Sigmoid colon (tissue), 4 donors: ENCODE measurements around the gene THSD7A.

Experiments
- EP300 ChIP-seq, 4 donors: sonication (generic); formaldehyde crosslinking; IDR thresholded peaks; one replicate each; pipeline ENCODE4 v1.6.1; 2017; ENCODE audit warnings: antibody characterized with exemption in 4 of 4
- POLR2A ChIP-seq, 2 donors: fragments of 450-650 bp; IDR thresholded peaks; one replicate each; pipeline ENCODE4 v1.6.1; 2016; ENCODE audit warnings: antibody characterized with exemption in 2 of 2, mild to moderate bottlenecking in 2 of 2, moderate library complexity in 2 of 2
- TF ChIP-seq, protein P1 (sequence below), 4 experiments: fragments of 450-650 bp in 3 of 4; fragments of 200-600 bp in 1 of 4; IDR thresholded peaks; one replicate each; pipeline ENCODE4 v1.5.1; 2016 to 2019; ENCODE audit warnings: antibody characterized with exemption in 4 of 4, mild to moderate bottlenecking in 3 of 4, moderate library complexity in 2 of 4

DNA sequence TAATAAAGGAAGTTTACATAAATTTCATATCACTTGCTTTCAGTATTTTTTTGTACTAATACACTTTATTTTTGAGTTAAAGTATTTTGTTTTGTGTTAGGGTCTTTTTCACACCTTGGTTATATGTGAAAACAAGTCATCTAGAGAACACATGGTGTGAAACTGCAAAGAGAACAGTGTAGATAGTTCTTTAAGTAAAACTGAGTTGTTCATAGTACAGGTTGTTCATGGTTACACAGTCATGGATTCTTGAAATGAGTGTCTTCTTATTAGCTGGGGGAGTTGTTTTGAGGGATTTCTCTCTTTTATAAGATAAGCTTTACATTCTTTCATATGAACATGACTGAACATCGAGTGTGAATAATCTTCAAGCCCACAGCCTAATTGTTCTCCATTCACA lies 244.2 kb downstream of the THSD7A start:
- TF ChIP-seq, protein P1, sequence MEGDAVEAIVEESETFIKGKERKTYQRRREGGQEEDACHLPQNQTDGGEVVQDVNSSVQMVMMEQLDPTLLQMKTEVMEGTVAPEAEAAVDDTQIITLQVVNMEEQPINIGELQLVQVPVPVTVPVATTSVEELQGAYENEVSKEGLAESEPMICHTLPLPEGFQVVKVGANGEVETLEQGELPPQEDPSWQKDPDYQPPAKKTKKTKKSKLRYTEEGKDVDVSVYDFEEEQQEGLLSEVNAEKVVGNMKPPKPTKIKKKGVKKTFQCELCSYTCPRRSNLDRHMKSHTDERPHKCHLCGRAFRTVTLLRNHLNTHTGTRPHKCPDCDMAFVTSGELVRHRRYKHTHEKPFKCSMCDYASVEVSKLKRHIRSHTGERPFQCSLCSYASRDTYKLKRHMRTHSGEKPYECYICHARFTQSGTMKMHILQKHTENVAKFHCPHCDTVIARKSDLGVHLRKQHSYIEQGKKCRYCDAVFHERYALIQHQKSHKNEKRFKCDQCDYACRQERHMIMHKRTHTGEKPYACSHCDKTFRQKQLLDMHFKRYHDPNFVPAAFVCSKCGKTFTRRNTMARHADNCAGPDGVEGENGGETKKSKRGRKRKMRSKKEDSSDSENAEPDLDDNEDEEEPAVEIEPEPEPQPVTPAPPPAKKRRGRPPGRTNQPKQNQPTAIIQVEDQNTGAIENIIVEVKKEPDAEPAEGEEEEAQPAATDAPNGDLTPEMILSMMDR (IDR thresholded peaks at IDR 0.05) = no peak
- TF ChIP-seq POLR2A (IDR thresholded peaks at IDR 0.05) (no peak), EP300 (IDR thresholded peaks at IDR 0.05) (no peak)
